MV-4-11 (cell line): ENCODE results near the gene RBM24.

ENCODE experiments used
- DNase-seq: peaks from one replicate; lab custom pipeline; 2025; lab: John Stamatoyannopoulos, UW

Gene RBM24

GRCh38 chr6:17341891-17342290 lies 60.7 kb downstream of the RBM24 start:
- no peak for DNase-seq

DNA sequence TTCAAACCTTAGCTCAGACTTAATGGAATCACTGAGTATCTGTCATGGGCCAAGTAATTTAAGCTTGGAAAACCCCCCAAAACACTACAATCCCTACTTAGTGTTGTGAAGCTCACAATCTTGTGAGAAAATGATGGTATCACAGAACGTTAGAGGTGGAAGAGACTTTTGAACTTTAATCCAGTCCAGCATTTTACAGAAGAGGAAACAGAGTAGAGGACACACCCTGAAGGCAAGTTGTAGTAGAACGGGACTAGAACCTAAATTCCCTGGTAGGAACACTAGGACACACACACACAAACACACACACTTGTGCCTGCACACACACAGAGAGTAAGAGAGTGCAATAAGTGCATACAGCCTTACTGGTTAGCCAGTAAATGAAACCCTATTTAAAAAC lies 62.1 kb downstream of the RBM24 start:
- no peak for DNase-seq
